NCI-H2029 (cell line): ENCODE measurements around the gene ADGRG3.
A peak's percentile ranks its signal among the peaks of the same experiment; 100 is the strongest.
"Not testable (repeated sequence)": the region's sequence is repeated elsewhere in the genome, so short reads cannot be mapped to it uniquely, and the experiment has no call there.

Source experiments
- DNase-seq: peaks from one replicate; lab custom pipeline; 2025; lab: John Stamatoyannopoulos, UW

The ADGRG3 gene

DNA sequence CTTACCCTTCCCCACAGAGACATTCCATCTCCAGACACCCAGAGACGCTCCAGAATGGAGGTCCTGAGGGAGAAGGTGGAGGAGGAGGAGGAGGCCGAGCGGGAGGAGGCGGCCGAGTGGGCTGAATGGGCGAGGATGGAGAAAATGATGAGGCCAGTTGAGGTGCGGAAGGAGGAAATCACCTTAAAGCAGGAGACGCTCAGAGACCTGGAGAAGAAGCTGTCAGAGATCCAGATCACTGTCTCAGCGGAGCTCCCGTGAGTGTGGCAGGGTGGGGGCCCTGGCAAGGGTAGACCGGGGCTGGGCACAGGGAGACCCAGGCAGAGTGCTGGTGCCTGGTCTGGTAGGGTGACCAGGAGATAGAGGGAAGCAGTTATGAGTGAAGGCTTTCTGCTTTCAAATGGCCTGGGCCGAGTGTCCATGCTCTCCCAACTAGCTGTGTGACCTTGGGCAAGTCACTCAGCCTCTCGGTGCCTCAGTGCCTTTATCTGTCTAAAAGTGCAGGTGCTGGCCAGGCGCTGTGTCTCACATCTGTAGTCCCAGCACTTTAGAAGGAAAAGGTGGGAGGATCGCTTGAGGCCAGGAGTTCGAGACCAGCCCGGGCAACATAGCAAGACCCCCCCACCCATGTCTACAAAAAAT lies 29.9 kb downstream of the ADGRG3 start:
- DNase-seq: no peak

DNA sequence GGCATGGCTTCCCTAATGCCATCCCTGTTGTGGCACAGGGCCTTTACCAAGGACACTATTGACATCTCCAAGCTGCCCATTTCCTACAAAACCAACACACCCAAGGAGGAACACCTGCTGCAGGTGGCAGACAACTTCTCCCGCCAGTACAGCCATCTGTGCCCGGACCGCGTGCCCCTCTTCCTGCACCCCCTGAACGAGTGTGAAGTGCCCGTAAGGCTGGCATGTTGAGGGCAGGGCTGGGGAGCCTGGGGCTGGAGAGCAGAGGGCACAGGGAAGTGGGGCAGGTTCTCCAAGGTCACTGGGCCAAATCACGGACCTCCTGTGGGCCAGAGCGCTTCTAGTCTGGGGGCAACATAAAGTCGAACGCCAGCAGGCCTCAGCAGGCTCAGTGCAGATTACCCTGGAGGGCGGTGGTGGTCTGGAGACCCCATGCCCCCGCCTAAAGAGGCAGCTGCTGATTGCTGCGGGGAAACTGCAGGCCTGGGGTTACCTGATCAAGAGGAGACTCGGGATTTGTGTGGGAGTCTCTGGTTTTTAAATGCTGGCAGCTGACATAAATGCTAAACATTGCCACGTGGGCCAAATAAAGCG lies 30.8 kb downstream of the ADGRG3 start:
- DNase-seq: no peak

DNA sequence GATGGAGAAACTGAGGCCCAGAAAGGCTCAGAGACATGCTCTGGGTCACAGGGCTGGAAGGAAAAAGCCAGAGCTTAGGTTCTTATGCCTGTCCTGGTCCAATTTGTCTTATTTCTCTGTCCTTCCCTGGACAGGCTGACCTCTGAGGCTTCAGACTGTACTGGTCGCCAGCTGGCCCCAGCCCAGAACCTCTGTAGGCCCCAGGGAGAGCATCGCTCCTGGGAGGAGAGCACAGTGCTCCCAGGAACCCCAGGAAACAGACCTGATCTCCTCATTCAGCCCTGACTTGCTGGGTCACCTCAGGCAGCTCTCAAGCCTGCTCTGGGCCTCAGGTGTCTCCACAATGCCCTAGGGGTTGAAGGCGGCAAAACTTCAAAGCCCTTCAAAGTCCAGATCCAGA lies 31.4 kb downstream of the ADGRG3 start:
- DNase-seq: no peak

DNA sequence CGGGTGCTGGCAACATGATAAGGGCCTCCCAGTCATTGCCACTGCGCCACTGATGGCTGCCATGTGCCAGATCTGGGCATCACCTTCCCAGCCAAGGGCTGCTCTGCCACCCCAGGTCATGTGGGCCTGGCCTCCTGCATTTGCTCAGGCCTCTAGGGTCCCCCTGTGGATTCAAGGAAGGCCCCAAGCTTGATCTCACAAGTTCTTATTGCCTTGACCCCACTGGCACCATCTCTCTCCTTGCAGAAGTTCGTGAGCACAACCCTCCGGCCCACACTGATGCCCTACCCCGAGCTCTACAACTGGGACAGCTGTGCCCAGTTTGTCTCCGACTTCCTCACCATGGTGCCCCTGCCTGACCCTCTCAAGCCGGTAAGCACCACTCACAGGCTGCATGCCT lies 31.8 kb downstream of the ADGRG3 start:
- DNase-seq: no peak

DNA sequence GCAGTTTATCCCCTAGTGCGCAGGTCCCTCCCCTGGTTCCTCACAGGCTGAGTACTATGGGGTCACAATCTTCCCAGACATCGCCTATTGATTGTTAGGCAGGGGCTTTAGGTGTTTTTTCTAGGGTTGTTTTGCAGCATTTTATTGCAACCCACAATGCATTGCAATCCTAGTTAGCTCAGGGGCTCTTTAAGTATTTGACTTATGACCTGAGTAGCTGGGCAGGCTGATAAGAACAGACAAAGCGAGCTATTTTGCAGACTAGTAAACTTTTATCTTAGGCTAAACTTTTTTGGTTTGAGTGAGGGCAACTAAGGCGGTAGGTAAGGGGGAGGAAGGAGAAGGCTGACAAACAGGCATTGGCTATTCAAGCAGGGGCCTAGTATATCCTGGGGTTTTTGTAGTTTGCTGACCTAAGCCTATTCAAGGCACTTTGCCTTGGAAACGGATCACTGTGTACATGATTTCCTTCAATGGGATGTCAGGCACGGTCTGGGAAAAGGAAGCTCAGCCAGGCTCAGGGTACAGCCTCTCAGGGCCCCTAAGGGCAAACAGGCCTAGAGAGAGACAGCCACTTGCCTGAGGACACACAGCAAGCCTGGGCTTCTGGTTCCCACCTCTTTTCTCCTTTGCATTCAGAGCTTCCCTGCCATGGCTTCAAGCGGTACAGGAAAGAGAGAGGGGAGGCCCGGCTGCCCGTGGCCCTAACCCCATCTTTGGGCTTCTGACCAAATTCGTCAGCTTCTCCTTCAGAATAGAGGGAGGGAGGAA lies 32.9 kb downstream of the ADGRG3 start:
- no peak for DNase-seq

DNA sequence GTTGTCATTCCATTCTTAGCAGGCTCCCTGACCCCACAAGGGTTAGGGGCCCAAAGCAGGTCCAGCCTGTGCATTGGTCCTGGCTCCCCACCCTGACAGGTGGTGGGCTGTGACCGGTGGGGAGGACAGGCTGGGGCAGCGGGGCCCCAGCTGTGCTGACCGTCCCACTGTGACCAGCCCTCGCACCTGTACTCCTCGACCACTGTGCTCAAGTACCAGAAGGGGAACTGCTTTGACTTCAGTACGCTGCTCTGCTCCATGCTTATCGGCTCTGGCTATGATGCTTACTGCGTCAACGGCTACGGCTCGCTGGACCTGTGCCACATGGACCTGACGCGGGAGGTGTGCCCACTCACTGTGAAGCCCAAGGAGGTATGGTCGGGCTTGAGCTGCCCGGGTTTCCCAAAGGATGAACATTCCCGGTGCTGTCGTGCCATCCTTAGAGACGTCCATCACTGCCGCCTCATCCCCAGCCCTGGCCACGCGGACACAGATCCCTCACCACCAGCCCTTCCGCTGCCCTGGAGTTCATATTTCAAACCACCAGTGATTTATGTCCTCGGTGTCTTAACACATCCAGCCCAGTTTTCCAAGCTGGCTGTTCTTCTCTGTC lies 33.8 kb downstream of the ADGRG3 start:
- DNase-seq: no peak

DNA sequence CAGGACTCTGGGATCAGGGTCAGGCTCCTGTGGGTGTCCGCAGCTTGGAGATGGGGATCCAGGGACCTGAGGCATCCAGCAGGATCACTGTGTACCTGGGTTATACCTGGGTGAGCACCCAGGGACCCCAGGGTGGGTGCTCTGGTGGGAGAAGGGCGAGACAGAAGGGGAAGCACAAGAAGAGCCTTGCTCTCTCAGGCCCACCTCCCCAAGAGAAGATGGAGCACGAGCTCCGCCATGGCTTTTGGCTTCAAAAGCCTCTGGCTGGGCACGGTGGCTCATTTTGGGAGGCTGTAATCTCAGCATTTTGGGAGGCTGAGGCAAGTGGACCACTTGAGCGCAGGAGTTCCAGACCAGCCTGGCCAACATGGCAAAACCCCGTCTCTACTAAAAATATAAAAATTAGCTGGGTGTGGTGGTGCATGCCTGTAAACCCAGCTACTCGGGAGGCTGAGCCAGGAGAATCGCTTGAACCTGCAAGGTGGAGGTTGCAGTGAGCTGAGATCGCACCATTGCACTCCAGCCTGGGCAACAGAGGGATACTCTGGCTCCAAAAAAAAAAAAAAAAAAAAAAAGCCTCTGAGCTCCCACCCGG lies 35.4 kb downstream of the ADGRG3 start:
- DNase-seq: no peak

DNA sequence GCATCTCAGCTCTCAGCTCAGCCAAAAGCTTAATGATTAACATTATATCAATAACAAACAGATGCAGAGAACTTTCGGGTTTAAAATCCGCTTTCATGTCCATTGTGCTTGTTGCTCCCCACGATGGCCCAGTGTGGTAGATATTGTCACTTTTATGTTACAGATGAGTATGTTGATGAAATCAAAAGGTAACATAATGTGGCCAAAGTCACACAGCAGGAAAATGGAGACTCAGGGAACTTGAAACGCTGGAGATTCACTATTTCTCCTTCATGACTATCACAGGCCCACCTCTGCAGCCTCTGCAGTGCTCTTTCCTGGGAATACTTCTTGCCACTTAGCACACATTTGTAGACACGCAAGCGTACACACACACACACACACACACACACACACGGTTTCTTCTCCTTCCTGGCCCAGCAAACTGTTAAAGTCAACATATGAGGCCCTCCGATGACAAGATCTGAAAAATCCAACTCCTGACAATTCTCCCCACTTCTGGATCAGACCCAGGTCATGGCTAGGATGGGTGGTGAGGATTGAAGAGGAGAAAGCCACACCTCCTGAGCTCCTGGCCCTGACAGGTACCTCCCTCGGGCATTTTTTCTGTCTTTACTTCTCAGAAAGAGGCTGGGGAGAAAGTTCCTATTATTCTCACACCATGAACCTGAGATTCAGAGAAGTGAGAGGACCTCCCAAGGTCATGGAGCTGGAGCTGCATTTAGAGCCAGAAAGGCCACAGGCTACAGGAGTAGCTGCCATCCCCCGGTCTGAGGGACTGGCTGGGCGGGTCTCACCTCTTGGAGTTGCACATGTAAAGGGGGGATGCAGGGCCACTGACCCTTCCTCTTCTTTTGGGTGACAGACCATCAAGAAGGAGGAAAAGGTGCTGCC lies 36.2 kb downstream of the ADGRG3 start:
- no peak for DNase-seq

DNA sequence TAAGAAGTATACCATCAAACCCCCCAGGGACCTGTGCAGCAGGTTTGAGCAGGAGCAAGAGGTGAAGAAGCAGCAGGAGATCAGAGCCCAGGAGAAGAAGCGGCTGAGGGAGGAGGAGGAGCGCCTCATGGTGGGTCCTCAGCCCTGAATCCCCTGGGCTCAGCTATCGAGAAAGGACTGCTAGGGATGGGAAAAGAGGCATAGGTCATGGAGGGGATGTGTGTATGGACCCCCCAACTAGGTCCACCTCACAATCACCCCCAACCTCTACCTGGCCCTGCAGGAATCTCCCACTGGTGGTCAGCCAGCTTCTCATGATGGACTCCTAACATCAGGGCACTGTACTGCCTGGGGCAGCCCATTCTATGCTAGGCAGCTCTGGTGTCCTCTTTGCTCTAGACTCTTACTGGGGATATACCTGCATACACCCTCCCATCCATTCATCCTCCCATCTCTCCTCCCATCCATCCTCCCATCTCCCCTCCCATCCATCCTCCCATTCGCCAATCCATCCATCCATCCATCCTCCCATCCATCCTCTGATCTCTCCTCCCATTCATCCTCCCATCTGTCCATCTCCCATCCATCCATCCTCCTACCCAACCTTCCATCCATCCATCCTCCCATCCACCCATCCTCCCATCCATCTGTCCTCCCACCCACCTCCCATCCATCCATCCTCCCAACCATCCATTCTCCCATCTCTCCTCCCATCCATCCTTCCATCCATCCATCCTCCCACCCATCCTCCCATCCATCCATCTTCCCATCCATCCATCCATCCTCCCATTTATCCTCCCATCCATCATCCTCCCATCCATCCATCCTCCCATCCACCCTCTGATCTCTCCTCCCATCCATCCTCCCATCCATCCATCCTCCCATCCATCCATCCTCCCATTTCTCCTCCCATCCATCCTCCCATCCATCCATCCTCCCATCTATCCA lies 37.1 kb downstream of the ADGRG3 start:
- no peak for DNase-seq

DNA sequence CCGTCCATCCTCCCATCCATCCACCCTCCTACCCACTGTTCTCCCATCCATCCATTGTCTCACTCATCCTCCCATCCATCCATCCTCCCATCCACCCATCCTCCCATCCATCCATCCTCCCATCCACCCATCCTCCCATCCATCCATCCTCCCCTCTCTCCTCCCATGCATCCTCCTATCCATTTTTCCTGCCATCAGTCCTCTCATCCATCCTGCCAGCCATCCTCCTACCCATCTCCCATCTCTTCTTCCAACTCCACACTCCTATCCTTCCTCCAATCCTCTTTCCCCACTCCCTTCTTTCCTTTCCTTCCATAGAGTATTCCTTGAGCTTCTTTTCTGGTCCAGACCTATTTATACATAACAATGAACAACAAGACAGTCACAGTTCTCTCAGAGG lies 38.6 kb downstream of the ADGRG3 start:
- DNase-seq: no peak

DNA sequence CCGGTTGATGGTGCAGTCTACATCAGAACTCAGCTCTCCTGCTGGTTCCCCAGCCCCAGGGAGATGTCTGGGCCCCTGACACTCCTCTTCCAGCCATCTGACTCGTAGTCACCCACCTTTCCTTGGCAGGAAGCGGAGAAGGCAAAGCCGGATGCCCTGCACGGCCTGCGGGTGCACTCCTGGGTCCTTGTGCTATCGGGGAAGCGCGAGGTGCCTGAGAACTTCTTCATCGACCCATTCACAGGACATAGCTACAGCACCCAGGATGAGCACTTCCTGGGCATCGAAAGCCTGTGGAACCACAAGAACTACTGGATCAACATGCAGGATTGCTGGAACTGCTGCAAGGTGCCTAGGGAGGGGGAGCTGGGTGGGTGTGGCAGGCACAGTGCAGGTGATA lies 39.2 kb downstream of the ADGRG3 start:
- DNase-seq: no peak

DNA sequence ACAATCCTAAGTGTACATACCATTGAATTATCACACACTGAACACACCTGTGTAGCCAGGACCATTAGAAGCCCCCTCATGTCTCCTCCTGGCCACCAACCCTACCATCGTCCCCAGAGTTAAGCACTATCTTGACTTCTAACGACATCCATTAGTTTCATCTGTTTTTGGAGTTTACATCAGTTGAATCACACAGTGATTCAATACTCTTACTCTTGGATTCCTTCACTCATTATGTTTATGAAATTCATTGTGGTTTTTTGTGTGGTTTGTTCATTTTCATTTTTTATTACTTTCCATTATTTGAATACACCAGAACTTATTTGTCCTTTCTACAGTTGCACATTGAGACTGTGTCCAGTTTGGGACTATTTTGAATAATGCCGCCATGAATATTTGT lies 40.1 kb downstream of the ADGRG3 start:
- no peak for DNase-seq

DNA sequence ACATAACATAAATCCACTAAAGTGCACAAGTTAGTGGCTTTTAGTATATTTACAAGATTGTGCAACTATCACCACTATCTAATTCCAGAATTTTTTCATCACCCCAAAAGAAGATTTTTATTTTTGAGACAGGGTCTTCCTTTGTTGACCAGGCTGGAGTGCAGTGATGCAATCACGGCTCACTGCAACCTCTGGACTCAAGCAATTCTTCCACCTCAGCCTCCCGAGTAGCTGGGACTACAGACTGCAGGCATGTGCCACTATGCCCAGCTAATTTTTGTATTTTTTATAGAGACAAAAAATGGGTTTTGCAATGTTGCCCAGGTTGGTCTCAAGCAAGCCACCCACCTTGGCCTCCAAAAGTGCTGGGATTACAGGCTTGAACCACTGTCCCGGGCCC lies 41.6 kb downstream of the ADGRG3 start:
- DNase-seq: no peak

DNA sequence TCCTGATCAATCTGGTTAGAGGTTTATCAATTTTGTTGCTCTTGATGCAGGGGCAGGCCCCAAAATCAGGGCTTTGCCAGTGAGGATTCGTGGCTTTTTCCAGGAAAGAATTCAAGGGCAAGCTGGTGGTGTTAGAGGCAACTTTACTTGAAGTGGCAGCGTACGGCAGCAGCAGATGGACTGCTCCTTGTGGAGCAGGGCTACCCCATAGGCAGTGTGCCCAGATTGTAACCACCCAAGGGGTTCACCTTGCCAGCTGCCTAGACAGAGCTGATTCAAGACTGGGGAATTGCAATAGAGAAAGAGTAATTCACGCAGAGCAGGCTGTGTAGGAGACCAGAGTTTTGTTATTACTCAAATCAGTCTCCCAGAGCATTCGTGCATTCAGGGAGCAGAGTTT lies 43.2 kb downstream of the ADGRG3 start:
- no peak for DNase-seq

DNA sequence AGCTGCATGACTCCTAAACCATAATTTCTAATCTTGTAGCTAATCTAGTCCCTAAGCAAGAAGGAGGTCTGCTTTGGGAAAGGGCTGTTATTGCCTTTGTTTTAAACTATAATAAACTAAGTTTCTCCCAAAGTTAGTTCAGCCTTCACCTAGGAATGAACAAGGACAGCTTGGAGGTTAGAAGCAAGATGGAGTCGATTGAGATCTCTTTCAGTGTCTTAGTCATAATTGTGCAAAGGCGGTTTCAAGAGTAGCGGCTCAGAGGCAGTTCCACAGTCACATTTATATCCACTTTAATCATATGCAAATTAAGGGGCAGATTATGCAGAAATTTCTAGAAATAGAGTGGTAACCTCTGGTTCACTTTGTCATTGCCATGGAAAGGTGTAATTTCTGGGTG lies 43.9 kb downstream of the ADGRG3 start:
- DNase-seq: no peak

DNA sequence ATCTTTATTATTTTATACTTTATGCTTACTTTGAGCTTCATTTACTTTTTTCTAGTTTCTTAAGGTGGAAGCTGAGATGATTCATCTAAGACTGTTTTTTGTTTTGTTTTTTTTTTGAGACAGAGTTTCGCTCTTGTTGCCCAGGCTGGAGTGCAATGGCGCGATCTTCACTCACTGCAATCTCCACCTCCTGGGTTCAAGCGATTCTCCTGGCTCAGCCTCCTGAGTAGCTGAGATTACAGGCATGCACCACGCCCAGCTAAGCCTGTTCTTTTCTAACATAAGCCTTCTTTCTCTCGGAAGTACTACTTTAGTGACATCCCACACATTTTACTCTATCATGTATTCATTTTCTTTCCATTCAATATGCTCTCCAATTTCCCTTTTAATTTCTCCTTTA lies 44.5 kb downstream of the ADGRG3 start:
- not testable (repeated sequence) for DNase-seq

DNA sequence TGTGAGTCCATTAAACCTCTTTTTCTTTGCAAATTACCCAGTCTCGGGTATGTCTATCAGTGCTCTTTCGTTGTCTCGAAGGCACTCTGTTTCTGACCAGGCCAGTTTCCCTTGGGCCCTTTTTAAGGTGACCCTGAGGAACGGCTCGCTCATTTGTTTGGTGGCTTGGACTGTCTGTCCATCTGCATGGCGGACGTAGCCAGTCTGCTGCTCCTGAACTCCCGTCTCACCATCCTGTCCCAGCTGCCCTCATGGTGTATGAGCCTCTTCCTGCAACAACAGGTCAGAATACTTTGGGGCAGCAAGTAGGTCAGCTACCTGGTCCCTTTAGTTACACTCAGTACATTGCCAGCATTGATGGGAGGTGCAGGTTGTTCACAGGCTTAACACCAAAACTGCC lies 45.5 kb downstream of the ADGRG3 start:
- DNase-seq: no peak

DNA sequence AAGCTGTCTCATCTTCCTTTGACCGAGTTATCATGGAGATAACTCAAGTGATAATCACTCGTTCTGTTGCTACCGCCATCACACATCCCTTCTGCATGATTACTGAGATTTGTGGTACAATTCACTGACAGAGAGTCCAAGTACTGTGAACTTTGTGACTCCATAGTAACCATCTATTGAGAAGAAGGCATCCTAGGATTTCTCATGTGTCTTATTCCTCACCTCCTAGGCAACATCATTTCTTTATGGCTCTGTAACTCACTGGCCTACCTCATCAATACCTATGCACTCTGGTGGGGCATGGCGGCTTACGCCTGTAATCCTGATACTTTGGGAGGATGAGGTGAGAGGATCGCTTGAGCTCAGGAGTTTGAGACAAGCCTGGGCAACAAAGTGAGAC lies 45.9 kb downstream of the ADGRG3 start:
- no peak for DNase-seq

DNA sequence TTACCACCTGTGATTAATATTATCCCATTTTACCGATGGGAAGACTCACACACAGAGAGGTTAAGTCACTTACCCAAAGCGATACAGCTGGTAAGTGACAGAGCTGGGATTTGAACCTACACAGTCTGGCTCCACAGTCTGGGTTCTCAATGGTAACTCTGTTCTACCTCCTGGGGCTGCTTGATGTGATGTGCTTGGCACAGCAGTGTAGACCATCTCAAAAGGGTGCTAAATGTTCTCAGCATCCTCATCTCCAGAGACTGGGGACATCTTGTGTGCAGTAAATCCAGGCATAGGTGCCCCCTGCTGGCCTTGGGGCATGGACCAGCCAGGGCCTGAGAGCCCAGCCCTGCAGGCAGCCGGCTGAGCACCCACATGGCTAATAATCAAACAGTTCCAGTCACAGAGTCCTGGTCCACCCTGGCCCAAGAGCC lies 52.1 kb downstream of the ADGRG3 start:
- peak; percentile 0 for DNase-seq
